Breast epithelium (tissue), 3 donors: ENCODE results near the gene APOOL.

Experiments
- POLR2AphosphoS5 ChIP-seq, 3 donors: sonication (generic); formaldehyde crosslinking; IDR thresholded peaks; one replicate each; pipeline ENCODE4 v1.6.1; 2017; ENCODE audit warnings: antibody characterized with exemption in 3 of 3
- TF ChIP-seq, protein P1 (sequence below), 3 donors: fragments of 450-650 bp; IDR thresholded peaks; one replicate each; pipeline ENCODE4 v1.5.1; 2016 to 2017; ENCODE audit warnings: antibody characterized with exemption in 3 of 3, mild to moderate bottlenecking in 3 of 3, moderate library complexity in 3 of 3

DNA sequence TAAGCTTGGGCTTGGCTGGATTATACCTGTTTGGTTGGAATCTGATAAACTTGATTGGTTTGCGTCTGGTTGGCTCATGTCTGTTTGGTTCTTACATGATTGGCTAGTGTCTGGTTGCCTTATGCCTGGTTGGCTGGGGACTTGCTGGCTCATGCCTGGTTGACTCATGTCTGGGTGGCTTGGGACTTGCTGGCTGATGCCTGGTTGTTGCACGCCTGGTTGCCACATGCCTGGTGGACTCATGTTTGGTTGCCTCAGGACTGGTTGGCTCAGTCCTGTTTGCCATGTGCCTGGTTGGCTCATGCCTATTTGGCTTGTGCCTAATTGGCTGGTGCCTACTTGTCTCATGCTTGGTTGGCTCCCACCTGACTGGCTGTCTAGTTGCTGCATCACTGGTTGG is 104.5 kb downstream of the APOOL start:
- no peak for TF ChIP-seq POLR2AphosphoS5 (IDR thresholded peaks at IDR 0.05)
- TF ChIP-seq, protein P1, sequence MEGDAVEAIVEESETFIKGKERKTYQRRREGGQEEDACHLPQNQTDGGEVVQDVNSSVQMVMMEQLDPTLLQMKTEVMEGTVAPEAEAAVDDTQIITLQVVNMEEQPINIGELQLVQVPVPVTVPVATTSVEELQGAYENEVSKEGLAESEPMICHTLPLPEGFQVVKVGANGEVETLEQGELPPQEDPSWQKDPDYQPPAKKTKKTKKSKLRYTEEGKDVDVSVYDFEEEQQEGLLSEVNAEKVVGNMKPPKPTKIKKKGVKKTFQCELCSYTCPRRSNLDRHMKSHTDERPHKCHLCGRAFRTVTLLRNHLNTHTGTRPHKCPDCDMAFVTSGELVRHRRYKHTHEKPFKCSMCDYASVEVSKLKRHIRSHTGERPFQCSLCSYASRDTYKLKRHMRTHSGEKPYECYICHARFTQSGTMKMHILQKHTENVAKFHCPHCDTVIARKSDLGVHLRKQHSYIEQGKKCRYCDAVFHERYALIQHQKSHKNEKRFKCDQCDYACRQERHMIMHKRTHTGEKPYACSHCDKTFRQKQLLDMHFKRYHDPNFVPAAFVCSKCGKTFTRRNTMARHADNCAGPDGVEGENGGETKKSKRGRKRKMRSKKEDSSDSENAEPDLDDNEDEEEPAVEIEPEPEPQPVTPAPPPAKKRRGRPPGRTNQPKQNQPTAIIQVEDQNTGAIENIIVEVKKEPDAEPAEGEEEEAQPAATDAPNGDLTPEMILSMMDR (IDR thresholded peaks at IDR 0.05) = no peak
